Uterus (tissue), 4 donors: ENCODE results near the gene GOLIM4. TPM values are rescaled to one million over a fixed set of nuclear protein-coding genes. Genes with fewer than 3 reads are reported as not detected.

ENCODE experiments used
- DNase-seq, 2 donors: peaks; one replicate each; pipeline ENCODE4 v3.0.0-alpha.2; 2019 to 2020
- H3K27ac ChIP-seq, 2 donors: fragments of 200-600 bp; sonication (generic); 1 replicate in 1 of 2; 2 replicates in 1 of 2; pipeline ENCODE4 v1.5.1; 2016 to 2018
- H3K27me3 ChIP-seq, 2 donors: fragments of 200-600 bp; sonication (generic); one replicate each; pipeline ENCODE4 v1.5.1; 2018 to 2019; ENCODE audit warnings: control low read depth in 1 of 2
- H3K36me3 ChIP-seq, 2 donors: fragments of 200-600 bp; sonication (generic); one replicate each; pipeline ENCODE4 v1.5.1; 2019; ENCODE audit warnings: control low read depth in 1 of 2
- H3K4me1 ChIP-seq, 2 donors: fragments of 200-600 bp; sonication (generic); one replicate each; pipeline ENCODE4 v1.5.1; 2018 to 2019; ENCODE audit warnings: control low read depth in 1 of 2
- H3K4me3 ChIP-seq, 2 donors: fragments of 200-600 bp; sonication (generic); 1 replicate in 1 of 2; 2 replicates in 1 of 2; pipeline ENCODE4 v1.5.1; 2018 to 2019; ENCODE audit warnings: mild to moderate bottlenecking in 1 of 2
- H3K9me3 ChIP-seq, 2 donors: fragments of 200-600 bp; sonication (generic); one replicate each; pipeline ENCODE4 v1.5.1; 2019; ENCODE audit warnings: control low read depth in 1 of 2
- POLR2A ChIP-seq, 2 donors: fragments of 450-650 bp; IDR thresholded peaks; one replicate each; pipeline ENCODE4 v1.6.1; 2016; ENCODE audit warnings: antibody characterized with exemption in 2 of 2, mild to moderate bottlenecking in 1 of 2, moderate library complexity in 1 of 2
- intact Hi-C: fragments of 100-400 bp; cut with DNase I; formaldehyde crosslinking; loops from one replicate; pipeline ENCODE4 v1.15.1; 2023; ENCODE audit warnings: low total_unique reads
- total RNA-seq, 4 donors: library from RNA; depleted of rRNA in 3 of 4; stranded (reverse); fragments of >200 nt in 3 of 4; gene quantifications; one replicate each; pipeline versions ENCODE4 v1.1.0 to v1.2.4, GENCODE V29; 2014 to 2023
- TF ChIP-seq, protein P1 (sequence below), 4 experiments: fragments of 200-600 bp in 2 of 4; fragments of 450-650 bp in 2 of 4; sonication (generic) in 2 of 4; IDR thresholded peaks; one replicate each; pipeline ENCODE4 v1.5.1; 2016 to 2019; ENCODE audit warnings: antibody characterized with exemption in 4 of 4, mild to moderate bottlenecking in 2 of 4, moderate library complexity in 1 of 4
- donor health status: DM: yes; HTN: yes; CAD: no.

The GOLIM4 gene
- total RNA-seq, 4 donors from 2014 or later, result 21.0 to 85.1 (median 29.7) TPM

DNA sequence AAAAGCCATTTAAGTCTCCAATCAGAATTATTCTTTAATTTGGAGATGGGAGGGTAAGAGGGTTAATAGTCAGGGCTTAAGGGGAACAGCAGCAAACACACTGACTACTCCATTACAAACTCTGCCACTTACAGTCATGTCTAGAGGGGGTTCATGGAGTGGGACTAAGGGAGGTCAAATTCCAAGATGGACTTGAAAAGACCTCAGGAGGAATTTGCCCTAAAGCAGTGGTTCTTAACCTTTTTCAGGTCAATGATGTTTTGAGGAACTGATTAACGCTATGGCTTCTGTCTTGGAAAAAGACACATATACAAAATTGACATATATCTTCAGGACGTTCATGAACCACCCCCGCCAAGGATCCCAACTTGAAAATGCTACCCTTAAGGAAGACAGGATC is 13.9 kb downstream of the GOLIM4 start:
- DNase-seq, result no peak
- H3K27ac ChIP-seq, result no peak overlapping the region
- no peaks in the 10 kb centered on the region for H3K36me3 ChIP-seq
- H3K27me3 ChIP-seq, result no peaks in the 10 kb centered on the region
- TF ChIP-seq POLR2A (IDR thresholded peaks at IDR 0.05), result no peak
- TF ChIP-seq, protein P1, sequence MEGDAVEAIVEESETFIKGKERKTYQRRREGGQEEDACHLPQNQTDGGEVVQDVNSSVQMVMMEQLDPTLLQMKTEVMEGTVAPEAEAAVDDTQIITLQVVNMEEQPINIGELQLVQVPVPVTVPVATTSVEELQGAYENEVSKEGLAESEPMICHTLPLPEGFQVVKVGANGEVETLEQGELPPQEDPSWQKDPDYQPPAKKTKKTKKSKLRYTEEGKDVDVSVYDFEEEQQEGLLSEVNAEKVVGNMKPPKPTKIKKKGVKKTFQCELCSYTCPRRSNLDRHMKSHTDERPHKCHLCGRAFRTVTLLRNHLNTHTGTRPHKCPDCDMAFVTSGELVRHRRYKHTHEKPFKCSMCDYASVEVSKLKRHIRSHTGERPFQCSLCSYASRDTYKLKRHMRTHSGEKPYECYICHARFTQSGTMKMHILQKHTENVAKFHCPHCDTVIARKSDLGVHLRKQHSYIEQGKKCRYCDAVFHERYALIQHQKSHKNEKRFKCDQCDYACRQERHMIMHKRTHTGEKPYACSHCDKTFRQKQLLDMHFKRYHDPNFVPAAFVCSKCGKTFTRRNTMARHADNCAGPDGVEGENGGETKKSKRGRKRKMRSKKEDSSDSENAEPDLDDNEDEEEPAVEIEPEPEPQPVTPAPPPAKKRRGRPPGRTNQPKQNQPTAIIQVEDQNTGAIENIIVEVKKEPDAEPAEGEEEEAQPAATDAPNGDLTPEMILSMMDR (IDR thresholded peaks at IDR 0.05), result no peak
- intact Hi-C loops, result no loop called here
- H3K9me3 ChIP-seq, result no peaks in the 10 kb centered on the region
- no peaks in the 10 kb centered on the region for H3K4me1 ChIP-seq
- no peak overlapping the region for H3K4me3 ChIP-seq

- H3K4me3 ChIP-seq, result no peak overlapping the region
- H3K27me3 ChIP-seq, result no peaks in the 10 kb centered on the region
- no peaks in the 10 kb centered on the region for H3K36me3 ChIP-seq
- H3K27ac ChIP-seq, result no peak overlapping the region
- no peaks in the 10 kb centered on the region for H3K9me3 ChIP-seq
- intact Hi-C loops, result no loop called here
- TF ChIP-seq POLR2A (IDR thresholded peaks at IDR 0.05), result no peak
- TF ChIP-seq, protein P1 (IDR thresholded peaks at IDR 0.05), result no peak
- DNase-seq, result no peak
- H3K4me1 ChIP-seq, result no peaks in the 10 kb centered on the region
Observed at GRCh38 chr3:168081171-168081771, 14.5 kb downstream of the GOLIM4 start.

GRCh38 chr3:168080499-168081170 is 15.1 kb downstream of the GOLIM4 start:
- no peak for TF ChIP-seq POLR2A (IDR thresholded peaks at IDR 0.05)
- TF ChIP-seq, protein P1 (IDR thresholded peaks at IDR 0.05), result no peak
- H3K27me3 ChIP-seq, result no peaks in the 10 kb centered on the region
- intact Hi-C loops, result no loop called here
- no peak overlapping the region for H3K4me3 ChIP-seq
- no peak overlapping the region for H3K27ac ChIP-seq
- H3K9me3 ChIP-seq, result no peaks in the 10 kb centered on the region
- no peak for DNase-seq
- H3K4me1 ChIP-seq, result no peaks in the 10 kb centered on the region
- no peaks in the 10 kb centered on the region for H3K36me3 ChIP-seq

DNA sequence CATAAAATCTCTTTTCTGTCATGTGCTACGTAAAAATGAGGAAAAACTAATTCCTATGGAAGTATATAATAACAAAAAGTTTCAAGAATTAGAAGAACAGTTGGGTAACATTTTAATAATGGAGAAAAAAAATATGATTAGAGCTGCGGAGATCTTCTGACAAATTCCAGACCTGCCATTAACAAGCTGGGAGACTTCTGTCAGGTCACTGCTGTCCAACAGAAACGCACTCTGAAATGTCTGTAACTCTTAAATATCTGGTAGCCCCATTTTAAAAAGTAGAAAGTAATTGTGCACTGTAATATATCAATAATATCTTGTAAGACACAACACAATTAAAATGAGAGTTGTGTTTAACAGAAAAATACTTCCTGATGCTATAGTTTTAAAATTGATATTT is 15.7 kb downstream of the GOLIM4 start:
- intact Hi-C loops, result no loop called here

GRCh38 chr3:168077091-168077490 is 18.6 kb downstream of the GOLIM4 start:
- intact Hi-C loops, result no loop called here
- Histone ChIP-seq H3K4me3 (no peak overlapping the region), H3K27ac (no peak overlapping the region)

More for the DNA sequence above, 15.7 kb downstream of the GOLIM4 start:
- no peak overlapping the region for H3K4me3 ChIP-seq
- no peaks in the 10 kb centered on the region for H3K27me3 ChIP-seq
- H3K4me1 ChIP-seq, result no peaks in the 10 kb centered on the region
- no peak overlapping the region for H3K27ac ChIP-seq
- TF ChIP-seq POLR2A (IDR thresholded peaks at IDR 0.05), result no peak
- TF ChIP-seq, protein P1 (IDR thresholded peaks at IDR 0.05), result no peak
- no peaks in the 10 kb centered on the region for H3K9me3 ChIP-seq
- no peak for DNase-seq
- no peaks in the 10 kb centered on the region for H3K36me3 ChIP-seq

More at GRCh38 chr3:168077091-168077490, 18.6 kb downstream of the GOLIM4 start:
- no peaks in the 10 kb centered on the region for H3K27me3 ChIP-seq
- DNase-seq, result no peak
- no peaks in the 10 kb centered on the region for H3K36me3 ChIP-seq
- no peaks in the 10 kb centered on the region for H3K4me1 ChIP-seq
- H3K9me3 ChIP-seq, result no peaks in the 10 kb centered on the region
- TF ChIP-seq POLR2A (IDR thresholded peaks at IDR 0.05), result no peak
- TF ChIP-seq, protein P1 (IDR thresholded peaks at IDR 0.05), result no peak
